HG02884 (cell line): ENCODE results near the gene ARHGAP26.

Source experiments
- ATAC-seq: cut with Tn5 transposase; IDR thresholded peaks from one replicate; pipeline ENCODE4 v1.9.1; 2021; ENCODE audit warnings: mild to moderate bottlenecking, moderate library complexity; ENCODE audit not compliant: unreplicated experiment

Gene ARHGAP26

DNA sequence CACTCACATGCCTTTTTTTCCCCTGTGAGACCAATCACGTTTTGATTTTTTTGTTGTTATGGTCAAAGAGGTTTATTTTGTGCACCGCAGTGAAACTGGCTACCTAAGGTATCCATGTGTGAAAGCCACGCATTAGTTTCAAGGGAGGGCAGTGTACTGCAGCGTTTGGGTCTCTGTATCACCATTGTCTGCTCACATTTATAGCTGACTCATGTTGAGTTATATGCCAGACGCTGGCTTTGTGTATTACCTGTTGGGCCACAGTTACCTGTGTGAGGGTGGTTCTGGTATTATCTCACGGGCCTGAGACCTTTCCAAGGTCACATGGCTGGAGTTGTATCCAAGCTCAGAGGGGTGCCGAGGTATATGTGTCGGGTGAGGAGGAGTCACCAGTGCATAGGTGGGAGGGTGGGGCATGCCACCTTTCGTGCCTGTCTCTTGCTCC, 75.8 kb downstream of the ARHGAP26 start:
- ATAC-seq, result peak; percentile 61

DNA sequence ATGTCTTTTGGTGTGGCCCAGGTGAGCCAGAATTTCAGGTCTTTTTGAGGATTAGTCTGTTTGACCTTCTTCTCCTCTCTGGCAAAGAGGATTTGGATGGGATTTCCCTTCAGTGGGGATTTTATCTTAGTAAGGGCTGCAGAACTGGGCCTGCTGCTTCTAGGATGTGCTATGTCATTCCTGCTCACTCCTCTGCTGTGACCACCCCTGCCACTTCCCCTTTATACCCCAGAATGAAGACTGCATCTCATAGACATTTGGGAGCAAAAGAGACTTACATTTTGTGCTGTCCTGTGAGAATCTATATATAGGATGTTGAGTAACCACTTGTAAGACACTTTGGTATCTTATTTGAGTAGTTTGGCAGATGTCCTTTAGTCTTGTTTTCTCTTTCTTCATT, 76.2 kb downstream of the ARHGAP26 start:
- ATAC-seq, result no peak

DNA sequence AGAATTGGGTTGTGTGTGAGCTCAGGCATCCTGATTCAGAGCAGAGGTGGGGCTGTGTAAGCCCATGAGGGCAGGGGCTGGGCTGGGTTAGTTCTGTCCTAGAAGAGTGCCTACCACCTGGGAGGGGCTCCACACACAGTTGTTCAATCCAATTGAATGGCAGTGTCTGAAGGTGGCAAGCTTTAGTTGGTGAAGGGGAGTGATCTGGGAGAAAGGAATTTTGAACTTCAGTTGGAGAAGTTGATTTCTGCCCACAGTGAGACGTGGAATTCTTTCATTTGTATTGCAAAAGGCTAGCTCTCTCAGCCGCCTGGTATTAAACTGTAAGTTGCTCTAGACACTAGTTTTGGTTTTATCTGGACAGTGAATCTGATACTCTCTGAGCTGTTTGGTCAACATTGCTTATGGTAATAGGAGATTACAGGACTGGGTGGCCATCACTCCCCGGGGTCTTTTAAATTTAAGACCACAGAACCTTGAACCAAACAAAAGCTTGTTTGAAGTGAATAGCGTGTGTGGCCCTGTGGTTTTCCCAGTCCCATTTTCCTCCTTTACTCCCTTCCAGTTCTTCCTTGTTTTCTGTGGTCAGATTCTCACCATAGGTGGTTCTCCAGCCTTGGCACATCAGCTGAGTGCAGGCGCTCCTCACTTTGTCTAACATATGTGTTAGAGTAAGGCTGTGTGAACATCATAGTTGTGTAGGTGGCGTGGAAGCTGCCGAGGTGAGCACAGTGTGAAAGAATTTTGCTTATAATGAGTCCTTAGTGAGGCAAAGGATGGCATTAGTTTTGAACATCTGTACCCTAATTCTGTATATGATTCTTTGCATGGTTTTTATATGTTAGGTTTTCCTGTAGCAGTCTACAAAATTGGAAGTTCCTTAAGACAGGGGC, 78.0 kb downstream of the ARHGAP26 start:
- ATAC-seq, result no peak

DNA sequence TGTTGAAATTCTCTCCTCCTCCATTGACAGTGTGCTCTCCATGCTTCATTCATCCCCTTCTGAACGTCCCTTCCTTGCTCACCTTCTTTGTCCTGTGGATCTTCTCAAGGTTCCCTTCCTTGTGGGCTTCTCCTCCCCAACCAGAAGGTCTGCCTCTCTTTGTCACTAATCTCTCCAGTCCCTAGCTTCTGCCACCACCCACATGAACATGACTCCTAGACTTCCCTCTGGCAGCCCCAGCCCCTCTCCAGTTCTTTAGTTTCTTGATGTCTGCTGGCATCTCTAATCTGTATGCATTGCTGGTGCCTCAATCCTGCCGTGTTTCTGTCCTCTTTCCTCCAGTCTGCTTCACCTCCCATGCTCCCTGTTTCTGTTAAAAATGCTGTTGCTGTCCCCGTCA, 79.3 kb downstream of the ARHGAP26 start:
- ATAC-seq, result no peak

DNA sequence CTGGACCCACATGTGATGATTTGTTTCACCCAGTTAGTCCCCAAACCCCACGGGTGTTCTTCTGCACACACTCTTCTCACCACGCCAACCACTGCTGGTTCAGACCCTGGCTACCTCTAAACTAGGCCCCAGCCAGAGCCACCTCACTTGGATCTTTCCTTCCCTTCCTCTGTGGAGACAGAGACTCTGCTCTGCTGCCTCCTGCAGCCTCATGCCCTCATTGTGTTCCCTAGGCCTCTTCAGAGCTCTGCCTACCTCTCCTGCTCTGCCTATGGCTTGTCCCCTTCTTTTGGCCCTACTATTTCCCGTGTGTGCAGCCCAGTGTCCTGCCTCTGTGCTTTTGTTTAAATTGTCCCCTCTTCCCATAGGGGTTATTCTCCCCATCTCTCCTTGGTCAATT, 79.7 kb downstream of the ARHGAP26 start:
- no peak for ATAC-seq

DNA sequence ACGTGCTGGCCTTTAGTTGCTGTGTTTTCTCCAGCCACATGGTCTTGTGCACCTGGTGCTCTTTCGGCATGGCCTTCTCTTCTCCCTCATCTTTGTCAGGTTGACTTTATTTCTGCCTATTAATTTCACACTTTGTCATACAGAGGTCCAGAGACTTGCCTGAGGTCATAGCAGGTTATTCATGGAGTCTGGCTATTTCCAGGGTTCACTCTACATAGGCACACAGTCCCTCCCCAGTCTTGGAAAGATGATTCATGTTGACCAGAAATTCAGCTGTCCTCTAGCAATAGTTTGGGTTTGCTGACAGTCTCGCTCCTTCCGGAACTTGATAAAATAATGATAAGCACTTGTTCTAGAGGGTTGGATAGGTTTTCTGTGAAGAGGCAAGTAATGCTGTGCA, 81.6 kb downstream of the ARHGAP26 start:
- no peak for ATAC-seq

DNA sequence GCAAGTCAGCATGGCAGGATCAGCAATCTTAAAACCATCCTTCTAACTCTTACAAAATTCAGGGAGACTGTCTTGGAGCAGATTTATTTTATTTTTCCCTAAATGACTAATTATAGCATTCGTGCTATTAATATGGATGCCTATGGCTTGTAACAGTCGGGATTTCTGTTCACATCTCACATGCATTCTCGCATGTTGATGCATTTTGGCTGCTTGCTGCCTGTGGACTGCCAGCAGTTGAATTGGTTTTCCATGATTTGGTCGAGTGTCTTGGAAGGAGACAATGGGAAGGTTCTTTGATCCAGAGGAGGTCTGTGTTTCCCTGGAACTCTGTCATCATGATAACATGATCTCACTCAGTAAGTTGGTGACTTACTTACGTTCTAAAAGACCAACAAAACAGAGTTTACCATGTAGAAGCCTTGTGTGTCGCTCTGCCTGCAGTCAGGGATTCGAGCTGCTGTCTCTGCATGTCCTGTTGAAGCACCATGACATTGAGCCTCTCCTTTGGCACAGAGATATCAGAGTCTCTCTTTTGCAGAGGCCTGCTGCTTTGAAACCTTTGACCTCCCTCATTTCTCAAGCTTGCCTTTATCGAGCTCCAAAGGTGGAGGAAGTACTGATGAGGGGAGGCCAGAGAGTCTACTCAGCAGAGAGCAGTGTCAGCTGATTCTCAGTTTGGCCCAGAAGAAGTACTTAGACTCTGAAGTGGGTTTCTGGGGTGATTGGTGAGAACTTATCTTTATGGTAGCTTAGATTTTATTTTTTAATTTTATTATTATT, 82.4 kb downstream of the ARHGAP26 start:
- no peak for ATAC-seq

DNA sequence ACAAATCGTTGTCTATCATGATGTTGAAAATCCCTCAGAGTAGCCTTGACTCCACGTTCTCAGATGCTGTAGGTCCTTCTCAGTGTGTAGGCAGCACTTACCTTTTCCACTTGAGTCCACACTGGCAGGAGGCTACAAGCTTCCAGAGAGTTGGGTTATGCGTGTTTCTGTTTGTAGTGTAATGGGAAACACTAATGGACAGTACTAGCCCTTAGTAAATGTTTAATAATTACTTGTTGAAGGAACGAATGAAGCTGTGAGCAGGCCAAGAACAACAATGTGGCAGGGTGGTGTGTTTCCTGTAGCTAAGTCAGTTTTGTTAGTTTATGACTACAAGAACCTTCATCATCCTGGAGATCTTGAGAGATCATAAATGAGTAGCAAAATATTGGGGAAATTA, 83.5 kb downstream of the ARHGAP26 start:
- no peak for ATAC-seq

DNA sequence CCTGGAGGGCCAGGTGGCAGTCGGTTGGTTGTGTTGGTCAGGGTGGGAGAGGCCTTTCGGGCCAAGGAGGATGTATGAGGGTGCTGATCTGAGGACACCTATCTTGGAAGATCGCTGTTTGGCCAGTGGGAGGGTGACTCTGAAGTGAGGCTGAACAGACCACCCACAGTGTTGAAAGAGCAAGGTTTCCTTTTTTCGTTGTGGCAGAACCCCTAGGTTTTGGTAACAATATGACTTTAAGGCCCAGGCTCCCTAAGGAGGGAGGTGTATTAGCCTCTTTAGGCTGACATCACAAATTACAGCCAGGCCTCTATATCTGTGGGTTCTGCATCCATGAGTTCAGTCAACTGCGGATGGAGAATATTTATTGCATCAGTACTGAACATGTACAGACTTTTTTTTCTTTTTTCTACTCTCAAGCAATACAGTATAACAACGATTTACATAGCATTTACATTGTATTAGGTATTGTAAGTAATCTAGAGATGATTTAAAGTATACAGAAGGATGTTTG, 86.1 kb downstream of the ARHGAP26 start:
- no peak for ATAC-seq

DNA sequence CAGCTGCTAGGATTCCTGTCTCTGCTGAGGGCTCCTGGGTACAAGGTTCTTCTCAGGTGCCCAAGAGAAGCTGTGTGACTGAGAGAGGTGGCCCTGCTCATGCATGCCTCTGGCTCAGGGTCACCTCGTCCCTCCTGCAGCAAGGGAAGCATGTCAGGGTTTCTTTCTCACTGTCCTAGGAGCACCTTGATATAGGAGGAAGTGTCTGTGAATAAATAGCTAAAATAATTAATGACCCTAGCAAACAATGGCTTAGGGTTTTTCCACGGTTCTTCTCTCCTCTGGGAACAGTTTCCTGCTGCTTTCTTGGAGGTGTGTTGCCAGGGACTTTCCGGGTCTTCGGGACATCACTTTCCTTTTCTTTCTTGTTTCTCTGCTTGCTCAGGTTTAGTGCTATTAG, 87.2 kb downstream of the ARHGAP26 start:
- ATAC-seq, result no peak

DNA sequence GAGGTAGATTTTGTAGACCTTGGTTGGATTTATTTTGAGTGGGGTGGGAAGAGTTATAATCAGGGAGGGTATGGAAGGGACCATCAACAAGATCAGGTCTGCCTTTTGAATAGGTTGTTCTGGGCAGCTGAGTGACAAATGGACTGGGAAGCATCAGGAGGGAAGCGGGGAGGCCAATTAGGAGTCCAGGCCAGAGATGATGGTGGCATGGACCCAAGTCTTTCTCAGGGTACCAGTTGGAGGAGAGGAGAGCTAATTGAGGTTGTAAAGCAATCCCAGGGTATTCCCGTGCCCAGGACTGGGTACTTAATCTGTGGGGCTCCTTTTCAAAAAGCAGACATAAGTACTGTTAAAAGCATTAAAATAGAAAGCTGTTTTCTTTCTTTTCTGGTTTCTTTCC, 88.9 kb downstream of the ARHGAP26 start:
- no peak for ATAC-seq

DNA sequence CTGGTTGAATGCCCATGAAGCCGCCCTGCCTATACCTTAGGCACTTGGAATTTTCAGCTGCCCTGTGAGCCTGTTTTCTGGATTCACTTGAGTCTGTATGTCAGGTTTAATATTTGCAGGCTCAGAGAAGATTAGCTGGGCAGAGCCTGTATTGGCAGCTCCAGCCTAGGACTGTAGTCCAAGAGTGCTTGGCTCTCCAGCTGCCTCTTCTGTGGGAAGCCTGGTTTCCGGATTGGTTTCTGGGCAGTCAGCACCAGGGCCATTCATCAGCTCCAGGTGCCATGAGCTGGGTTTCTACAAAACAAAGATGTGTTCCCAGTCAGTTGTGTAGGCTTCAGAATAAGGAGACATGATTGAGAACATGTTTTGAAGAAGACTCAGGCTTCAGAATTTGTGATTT, 90.1 kb downstream of the ARHGAP26 start:
- ATAC-seq, result no peak

DNA sequence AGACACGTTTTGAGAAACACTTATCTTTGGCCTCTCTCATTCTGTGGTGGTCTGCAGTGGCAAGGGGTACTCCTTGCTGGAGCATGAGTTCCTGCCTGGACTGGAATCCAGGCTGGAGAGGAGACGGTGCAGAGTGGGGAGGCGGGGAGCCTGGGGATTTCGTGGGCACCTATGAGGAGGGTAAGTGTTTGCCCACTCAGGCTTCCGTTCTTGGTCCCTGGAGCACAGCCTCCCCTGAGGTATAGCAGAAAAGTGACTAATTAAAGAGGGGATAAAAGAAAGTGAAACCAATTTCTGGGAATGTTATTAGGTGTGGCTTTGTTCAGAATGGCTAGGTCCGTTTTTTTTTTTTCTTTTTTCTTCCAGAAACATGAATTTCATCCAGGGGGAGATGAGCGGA, 90.8 kb downstream of the ARHGAP26 start:
- no peak for ATAC-seq

DNA sequence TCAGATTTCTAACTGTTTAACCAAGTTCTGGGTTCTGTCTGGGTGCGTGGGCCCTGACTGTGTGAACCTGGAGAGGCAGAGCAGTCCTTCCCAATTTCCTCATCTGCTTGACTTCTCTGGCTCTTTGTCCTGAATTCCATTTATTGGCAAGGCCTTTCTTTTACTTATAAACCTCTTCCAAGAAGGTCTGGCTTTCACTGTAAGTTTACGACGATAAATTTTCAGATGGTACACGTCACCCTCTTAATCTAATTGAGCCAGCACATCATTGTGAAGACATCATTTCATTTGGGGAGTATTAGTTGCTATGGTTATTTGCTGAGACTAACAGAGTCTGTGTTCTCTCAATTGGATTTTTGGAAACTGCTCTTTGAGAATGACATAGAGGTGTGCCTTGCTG, 92.4 kb downstream of the ARHGAP26 start:
- no peak for ATAC-seq

DNA sequence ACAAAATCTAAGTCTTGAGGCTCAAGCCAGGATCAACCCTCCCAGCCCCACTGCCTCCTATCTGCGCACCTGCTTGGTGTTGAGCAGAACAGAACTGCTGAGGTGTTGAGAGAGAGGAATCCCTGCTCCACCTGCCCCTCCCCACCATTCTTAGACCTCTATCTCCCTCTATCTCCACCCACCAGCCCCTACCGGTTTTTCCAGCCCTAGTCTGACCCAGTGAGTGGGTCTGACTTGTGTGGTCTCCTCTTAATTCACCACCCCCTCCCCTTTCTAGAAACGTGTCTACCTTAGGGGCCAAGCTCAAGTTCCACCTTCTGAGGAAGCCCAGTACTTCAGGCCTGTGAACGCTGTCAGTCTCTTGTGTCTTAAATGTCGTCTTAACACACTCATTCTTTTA, 93.7 kb downstream of the ARHGAP26 start:
- no peak for ATAC-seq

DNA sequence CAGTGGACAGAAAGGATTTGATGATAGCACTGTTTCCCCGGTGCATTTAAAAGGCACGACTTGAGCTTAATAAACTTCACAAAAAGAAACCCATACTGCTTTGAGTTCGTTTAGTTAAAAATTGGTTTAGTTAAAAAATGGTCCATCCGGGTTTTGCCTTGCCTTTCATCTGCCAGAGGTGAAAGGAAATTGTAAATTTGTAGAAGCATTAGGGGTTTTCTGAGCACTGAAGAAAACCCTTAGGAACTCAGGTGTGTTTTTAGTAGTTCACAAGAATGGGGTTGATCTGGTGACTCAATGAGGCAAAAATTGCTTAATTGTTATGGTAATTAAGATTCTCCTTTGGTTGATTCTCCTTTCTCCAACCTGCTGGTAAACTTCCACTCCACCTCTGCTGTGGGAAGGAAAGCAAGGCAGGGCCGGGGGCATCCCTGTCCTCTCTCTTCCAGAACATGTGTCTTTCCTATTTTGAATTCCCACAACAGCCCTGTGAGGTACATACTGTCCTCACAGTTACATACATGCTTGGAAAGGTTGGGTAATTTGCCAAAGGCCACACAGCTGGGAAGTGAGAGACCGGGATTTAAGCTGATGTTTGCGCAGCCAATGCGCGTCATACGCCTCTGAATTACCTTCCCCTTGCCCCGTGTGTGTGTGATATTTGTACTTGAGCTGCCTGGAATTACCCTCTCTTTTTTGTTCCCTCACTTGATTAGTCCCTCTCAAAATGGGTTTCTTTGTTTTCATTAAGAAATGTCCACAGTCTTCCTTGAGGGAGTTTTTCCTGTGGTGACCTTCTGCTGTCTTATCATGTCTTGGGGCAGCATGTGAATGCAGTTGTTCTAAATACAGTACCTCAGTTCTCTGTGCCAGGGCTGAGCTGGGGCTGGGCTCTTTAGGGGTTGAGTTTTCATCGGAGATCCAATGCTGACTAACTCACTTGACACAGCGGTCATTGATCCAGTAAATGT, 94.4 kb downstream of the ARHGAP26 start:
- ATAC-seq, result no peak

DNA sequence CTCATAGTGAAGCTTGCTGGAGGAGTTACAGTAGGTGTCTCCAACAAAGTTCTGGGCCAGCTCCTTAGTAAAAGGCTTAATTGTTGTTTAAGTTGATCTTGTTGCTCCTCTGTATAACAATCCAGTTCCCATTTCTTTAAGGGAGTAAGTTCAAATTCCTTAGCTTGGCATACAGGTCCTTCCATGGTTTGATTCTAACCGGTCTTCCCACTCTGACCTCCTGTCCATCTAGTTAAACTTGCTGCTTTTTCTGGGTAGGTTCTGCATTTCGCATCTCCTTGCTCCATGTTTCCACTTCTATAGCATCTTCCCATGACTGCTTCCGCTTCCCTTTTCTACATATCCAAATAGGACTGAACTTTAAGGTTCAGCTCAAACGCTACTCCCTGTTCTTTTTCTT, 95.5 kb downstream of the ARHGAP26 start:
- no peak for ATAC-seq

DNA sequence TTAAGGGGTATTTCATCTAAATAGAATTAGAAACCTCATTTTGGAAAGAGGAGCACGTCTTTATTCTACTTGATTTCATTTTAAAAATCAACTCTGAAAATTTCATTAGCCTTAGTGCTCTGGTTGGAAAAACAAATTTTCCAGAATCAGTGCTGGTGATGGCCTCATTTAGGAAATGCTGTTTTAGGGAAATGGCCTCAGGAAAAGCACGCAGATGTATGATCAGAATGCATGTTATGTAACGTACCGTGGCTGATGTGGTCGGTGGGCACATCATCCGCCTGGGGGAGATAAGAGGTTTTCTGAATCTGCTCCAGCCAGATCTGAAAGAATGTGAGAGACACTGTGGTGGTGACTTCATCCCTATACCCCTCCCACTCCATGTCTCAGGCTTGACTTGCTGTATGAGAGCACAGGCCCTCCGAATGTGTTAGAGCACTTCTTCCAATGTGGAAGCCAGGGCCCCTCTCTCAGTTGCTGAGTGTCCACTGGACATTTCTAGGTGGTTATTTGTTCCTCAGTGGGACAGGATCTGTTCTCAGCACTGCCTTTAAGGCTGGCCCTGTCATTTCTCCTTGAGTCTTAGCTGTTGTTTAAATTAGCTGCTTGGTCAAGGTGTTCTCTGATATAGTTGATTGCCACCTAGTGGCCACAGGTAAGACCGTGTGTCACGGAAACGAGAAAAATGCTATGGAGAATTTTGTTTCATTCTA, 96.5 kb downstream of the ARHGAP26 start:
- peak; percentile 80 for ATAC-seq

DNA sequence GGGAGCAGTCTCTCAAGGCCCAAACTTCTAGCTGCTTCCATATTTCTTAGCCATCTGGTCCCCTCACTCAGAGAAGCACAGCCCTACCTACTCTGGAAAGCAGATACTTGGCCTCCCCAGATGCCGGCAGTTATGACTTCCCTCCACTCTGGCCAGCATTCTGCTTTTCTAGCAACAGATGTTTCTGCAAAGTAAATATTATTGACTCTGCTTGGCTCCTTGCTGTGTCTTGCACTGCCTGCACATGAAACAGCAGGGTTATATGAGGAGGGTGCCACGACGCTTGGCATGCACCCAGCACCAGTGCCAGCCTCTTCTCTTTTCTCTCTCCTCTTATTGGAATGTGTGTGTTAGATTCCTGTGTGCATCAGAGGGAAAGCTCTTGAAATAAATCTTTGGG, 99.7 kb downstream of the ARHGAP26 start:
- no peak for ATAC-seq
